GM21723 (cell line): ENCODE measurements around the gene MAPKAP1.

Source experiments
- ATAC-seq: cut with Tn5 transposase; IDR thresholded peaks from one replicate; pipeline ENCODE4 v1.9.1; 2021; ENCODE audit warnings: mild to moderate bottlenecking, moderate library complexity; ENCODE audit not compliant: unreplicated experiment

Gene MAPKAP1

GRCh38 chr9:125436613-125437443 lies 270.2 kb downstream of the MAPKAP1 start:
- ATAC-seq = no peak

- no peak for ATAC-seq
Observed at GRCh38 chr9:125435776-125436612, 271.0 kb downstream of the MAPKAP1 start.

GRCh38 chr9:125434986-125435775 lies 271.8 kb downstream of the MAPKAP1 start:
- no peak for ATAC-seq

- no peak for ATAC-seq
Observed at GRCh38 chr9:125433461-125434011, 273.5 kb downstream of the MAPKAP1 start.

- ATAC-seq = no peak
Observed at GRCh38 chr9:125432715-125433385, 274.2 kb downstream of the MAPKAP1 start.

- ATAC-seq = no peak
Observed at GRCh38 chr9:125431741-125432271, 275.2 kb downstream of the MAPKAP1 start.

- ATAC-seq = no peak
Observed at GRCh38 chr9:125431012-125431305, 276.0 kb downstream of the MAPKAP1 start.

GRCh38 chr9:125430161-125431011 lies 276.6 kb downstream of the MAPKAP1 start:
- ATAC-seq = no peak

- ATAC-seq = no peak
Observed at GRCh38 chr9:125429476-125430160, 277.4 kb downstream of the MAPKAP1 start.

GRCh38 chr9:125428902-125429467 lies 278.0 kb downstream of the MAPKAP1 start:
- no peak for ATAC-seq

GRCh38 chr9:125428060-125428901 lies 278.7 kb downstream of the MAPKAP1 start:
- no peak for ATAC-seq

- no peak for ATAC-seq
Observed at GRCh38 chr9:125427556-125427955, 279.5 kb downstream of the MAPKAP1 start.

GRCh38 chr9:125426926-125427325 lies 280.1 kb downstream of the MAPKAP1 start:
- no peak for ATAC-seq

GRCh38 chr9:125425901-125426515 lies 281.0 kb downstream of the MAPKAP1 start:
- ATAC-seq = no peak

- no peak for ATAC-seq
Observed at GRCh38 chr9:125425170-125425897, 281.7 kb downstream of the MAPKAP1 start.

GRCh38 chr9:125423964-125424363 lies 283.0 kb downstream of the MAPKAP1 start:
- no peak for ATAC-seq
